Right ventricle myocardium superior (tissue), 1 donor: ENCODE measurements around the gene TBC1D5. TPM values are rescaled to one million over a fixed set of nuclear protein-coding genes. Genes with fewer than 3 reads are reported as not detected.
A peak's percentile ranks its signal among the peaks of the same experiment; 100 is the strongest.
"Not testable (repeated sequence)": the region's sequence is repeated elsewhere in the genome, so short reads cannot be mapped to it uniquely, and the experiment has no call there.

ENCODE experiments used
- ATAC-seq: fragments of 200-7000 bp; cut with Tn5 transposase; one replicate; pipeline ENCODE4 v1.9.1; 2020; ENCODE audit warnings: mild to moderate bottlenecking; ENCODE audit not compliant: poor library complexity
- DNase-seq: peaks from one replicate; pipeline ENCODE4 v3.0.0-alpha.2; 2020
- intact Hi-C: fragments of 100-400 bp; cut with DNase I; formaldehyde crosslinking; loops from one replicate; pipeline ENCODE4 v1.11.2; 2022
- total RNA-seq: library from RNA; stranded (reverse); fragmentation: NEBNext Ultra II Directional; extraction: Animal tissue kit (Norgen Biotek cat#: 25700); gene quantifications from one replicate; pipeline ENCODE4 v1.2.1, GENCODE V29; 2021
- donor health status: DM: no; HTN: yes; CAD: no; lungs with severe emphysema.

Gene TBC1D5
- total RNA-seq, 1 donor from 2014 or later: 28.2 TPM

GRCh38 chr3:17411157-17411877, 331.1 kb downstream of the TBC1D5 start:
- intact Hi-C loops: loop anchor here (5.0 to 10.0 kb wide), 2 partner anchors 154 to 807 kb away; partner anchors contain the start of gene DAZL
- DNase-seq (no peak), ATAC-seq (peak; percentile 67)

GRCh38 chr3:17407576-17407975, 334.9 kb downstream of the TBC1D5 start:
- ATAC-seq: no peak
- intact Hi-C loops: no loop called here
- DNase-seq: no peak

GRCh38 chr3:17404548-17404947, 337.9 kb downstream of the TBC1D5 start:
- intact Hi-C loops: no loop called here
- ATAC-seq (no peak), DNase-seq (no peak)

GRCh38 chr3:17402442-17402841, 340.0 kb downstream of the TBC1D5 start:
- intact Hi-C loops: no loop called here
- no peak for DNase-seq

GRCh38 chr3:17401912-17402311, 340.5 kb downstream of the TBC1D5 start:
- intact Hi-C loops: no loop called here
- DNase-seq (no peak), ATAC-seq (peak; percentile 68)

More at GRCh38 chr3:17402442-17402841, 340.0 kb downstream of the TBC1D5 start:
- no peak for ATAC-seq

GRCh38 chr3:17399586-17399985, 342.8 kb downstream of the TBC1D5 start:
- intact Hi-C loops: no loop called here
- no peak for DNase-seq
- ATAC-seq: no peak

GRCh38 chr3:17398959-17399551, 343.4 kb downstream of the TBC1D5 start:
- DNase-seq (no peak), ATAC-seq (no peak)
- intact Hi-C loops: no loop called here

- intact Hi-C loops: no loop called here
- no peak for ATAC-seq
- DNase-seq: no peak
These were observed 346.4 kb downstream of the TBC1D5 start for GRCh38 chr3:17396036-17396435.

GRCh38 chr3:17394541-17395155, 347.8 kb downstream of the TBC1D5 start:
- intact Hi-C loops: no loop called here
- ATAC-seq: no peak
- DNase-seq: no peak

GRCh38 chr3:17392516-17392915, 349.9 kb downstream of the TBC1D5 start:
- intact Hi-C loops, DNase-seq, ATAC-seq: not testable (repeated sequence)

GRCh38 chr3:17390785-17391184, 351.6 kb downstream of the TBC1D5 start:
- no peak for ATAC-seq
- intact Hi-C loops: no loop called here
- no peak for DNase-seq

- no peak for ATAC-seq
- intact Hi-C loops: no loop called here
- DNase-seq: no peak
These were observed 355.3 kb downstream of the TBC1D5 start for GRCh38 chr3:17387108-17387507.

GRCh38 chr3:17386432-17386831, 356.0 kb downstream of the TBC1D5 start:
- DNase-seq (no peak), ATAC-seq (no peak)
- intact Hi-C loops: no loop called here

- ATAC-seq: no peak
- no peak for DNase-seq
- intact Hi-C loops: no loop called here
These were observed 357.7 kb downstream of the TBC1D5 start for GRCh38 chr3:17384567-17385296.

- ATAC-seq: no peak
- DNase-seq: no peak
- intact Hi-C loops: no loop called here
These were observed 369.1 kb downstream of the TBC1D5 start for GRCh38 chr3:17373304-17373703.

GRCh38 chr3:17372362-17373210, 369.8 kb downstream of the TBC1D5 start:
- intact Hi-C loops: no loop called here
- no peak for ATAC-seq
- DNase-seq: no peak

- ATAC-seq (no peak), DNase-seq (no peak)
- intact Hi-C loops: no loop called here
These were observed 372.5 kb downstream of the TBC1D5 start for GRCh38 chr3:17369973-17370372.

- ATAC-seq (no peak), DNase-seq (no peak)
- intact Hi-C loops: no loop called here
These were observed 375.3 kb downstream of the TBC1D5 start for GRCh38 chr3:17367171-17367570.
